H4 (cell line): Measurements from ENCODE around the gene PKDREJ. TPM values are rescaled to one million over a fixed set of nuclear protein-coding genes. Genes with fewer than 3 reads are reported as not detected.
"Not testable (repeated sequence)": the region's sequence is repeated elsewhere in the genome, so short reads cannot be mapped to it uniquely, and the experiment has no call there.

ENCODE experiments used
- DNase-seq: peaks from one replicate; pipeline ENCODE4 v3.0.0-alpha.2; 2015; ENCODE audit warnings: low spot score
- total RNA-seq: library from RNA; depleted of rRNA; stranded (reverse); fragments of >200 nt; shearing (Covaris generic); gene quantifications from 2 replicates; pipeline ENCODE4 v1.2.3, GENCODE V29; 2014

PKDREJ gene
- total RNA-seq, 1 experiment from 2014 or later: not detected

GRCh38 chr22:46267431-46268279 lies 4.5 kb upstream of the PKDREJ start, which contains the start of gene TTC38:
TSS of gene TTC38 (plus strand) at chr22:46268008. CDS start at chr22:46268040, 32 bp downstream.
- peak; percentile 70 for DNase-seq

- DNase-seq: not testable (repeated sequence)
These were observed 2.5 kb upstream of the PKDREJ start for GRCh38 chr22:46265627-46266026.

- DNase-seq: not testable (repeated sequence)
These were observed 1.4 kb upstream of the PKDREJ start for GRCh38 chr22:46264520-46264919.

GRCh38 chr22:46262449-46263215 lies 511 bp downstream of the PKDREJ start:
- no peak for DNase-seq

- no peak for DNase-seq
These were observed 3.1 kb downstream of the PKDREJ start for GRCh38 chr22:46260038-46260437.

- DNase-seq: no peak
These were observed 3.8 kb downstream of the PKDREJ start for GRCh38 chr22:46259374-46259773.

GRCh38 chr22:46256358-46256958 lies 6.7 kb downstream of the PKDREJ start:
- DNase-seq: no peak

GRCh38 chr22:46251816-46252380 lies 11.2 kb downstream of the PKDREJ start:
- no peak for DNase-seq

GRCh38 chr22:46251266-46251665 lies 11.9 kb downstream of the PKDREJ start:
- no peak for DNase-seq

- no peak for DNase-seq
These were observed 12.4 kb downstream of the PKDREJ start for GRCh38 chr22:46250783-46251125.

GRCh38 chr22:46250035-46250782 lies 12.9 kb downstream of the PKDREJ start, which contains the start of gene CDPF1:
TSS of gene CDPF1 (minus strand) at chr22:46250293. CDS start at chr22:46248284, 2,009 bp downstream.
- peak; percentile 76 for DNase-seq

GRCh38 chr22:46247443-46247975 lies 15.6 kb downstream of the PKDREJ start:
- no peak for DNase-seq

- DNase-seq: no peak
These were observed 17.0 kb downstream of the PKDREJ start for GRCh38 chr22:46246178-46246577.

- no peak for DNase-seq
These were observed 17.6 kb downstream of the PKDREJ start for GRCh38 chr22:46245511-46245910.

- no peak for DNase-seq
These were observed 18.4 kb downstream of the PKDREJ start for GRCh38 chr22:46244771-46245170.

GRCh38 chr22:46242076-46242475 lies 21.1 kb downstream of the PKDREJ start:
- DNase-seq: no peak

- no peak for DNase-seq
These were observed 21.6 kb downstream of the PKDREJ start for GRCh38 chr22:46241396-46242007.

GRCh38 chr22:46240907-46241306 lies 22.2 kb downstream of the PKDREJ start:
- no peak for DNase-seq

- no peak for DNase-seq
These were observed 22.6 kb downstream of the PKDREJ start for GRCh38 chr22:46240506-46240905.

GRCh38 chr22:46240073-46240472 lies 23.1 kb downstream of the PKDREJ start:
- DNase-seq: no peak
